WTC11 (cell line): ENCODE measurements around the gene GABPB2.

Experiments
- ELF4 ChIP-seq: sonication (generic); formaldehyde crosslinking; IDR thresholded peaks from 2 replicates; pipeline ENCODE4 v1.8.1; 2022; ENCODE audit warnings: low read depth, mild to moderate bottlenecking, moderate library complexity, missing genetic modification reagents
- EMX1 ChIP-seq: fragments of 250-450 bp; sonication (Bioruptor Pico); IDR thresholded peaks from 2 replicates; pipeline ENCODE4 v1.8.0; 2021; ENCODE audit warnings: mild to moderate bottlenecking
- ETV6 ChIP-seq: sonication (generic); formaldehyde crosslinking; IDR thresholded peaks from 2 replicates; pipeline ENCODE4 v1.8.1; 2022; ENCODE audit warnings: mild to moderate bottlenecking, missing genetic modification reagents
- KAT7 ChIP-seq: sonication (generic); formaldehyde crosslinking; IDR thresholded peaks from 2 replicates; pipeline ENCODE4 v1.8.1; 2023; ENCODE audit warnings: missing genetic modification reagents, mild to moderate bottlenecking, borderline replicate concordance
- NFYB ChIP-seq: sonication (generic); formaldehyde crosslinking; conservative IDR thresholded peaks from 2 replicates; pipeline ENCODE4 v1.8.0; 2022; ENCODE audit warnings: low read depth, missing genetic modification reagents
- NR2C2 ChIP-seq: sonication (generic); formaldehyde crosslinking; IDR thresholded peaks from 2 replicates; pipeline ENCODE4 v1.8.0; 2022; ENCODE audit warnings: mild to moderate bottlenecking, missing genetic modification reagents
- SP1 ChIP-seq: sonication (generic); formaldehyde crosslinking; conservative IDR thresholded peaks from 2 replicates; pipeline ENCODE4 v1.8.1; 2022; ENCODE audit warnings: missing genetic modification reagents
- TF ChIP-seq, protein P1 (sequence below): sonication (generic); formaldehyde crosslinking; IDR thresholded peaks from 2 replicates; pipeline ENCODE4 v1.8.1; 2022; ENCODE audit warnings: low read depth, mild to moderate bottlenecking, moderate library complexity, missing genetic modification reagents, borderline replicate concordance
- TF ChIP-seq, protein P2 (sequence below): fragments of 200-600 bp; IDR thresholded peaks from 2 replicates; pipeline ENCODE4 v1.8.0; 2022; ENCODE audit warnings: antibody characterized with exemption
- TF ChIP-seq, protein P3 (sequence below): sonication (generic); formaldehyde crosslinking; IDR thresholded peaks from 2 replicates; pipeline ENCODE4 v1.8.1; 2023; ENCODE audit warnings: mild to moderate bottlenecking, missing genetic modification reagents
- TF ChIP-seq, protein P4 (sequence below): sonication (generic); formaldehyde crosslinking; IDR thresholded peaks from 2 replicates; pipeline ENCODE4 v1.8.0; 2023; ENCODE audit warnings: missing genetic modification reagents, mild to moderate bottlenecking, borderline replicate concordance

DNA sequence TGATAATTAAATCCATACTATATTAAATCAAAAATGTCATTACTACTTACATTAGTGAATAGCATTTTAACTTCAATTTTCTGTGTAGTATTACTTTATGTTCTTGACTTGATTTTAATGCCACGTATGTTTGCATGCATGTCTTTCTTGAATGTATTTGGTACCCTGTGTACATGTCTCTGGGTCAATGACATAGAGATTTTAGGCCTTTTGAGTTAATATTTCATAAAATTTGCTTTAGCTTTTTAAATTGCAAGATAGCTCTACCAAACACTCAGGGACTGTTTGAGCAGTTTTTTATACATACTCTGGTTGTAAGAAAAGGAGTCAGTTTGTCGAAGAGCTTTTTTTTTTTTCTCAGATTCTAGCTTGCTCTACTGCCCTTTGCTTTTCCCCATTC, 8.9 kb upstream of the GABPB2 start:
- TF ChIP-seq, protein P1, sequence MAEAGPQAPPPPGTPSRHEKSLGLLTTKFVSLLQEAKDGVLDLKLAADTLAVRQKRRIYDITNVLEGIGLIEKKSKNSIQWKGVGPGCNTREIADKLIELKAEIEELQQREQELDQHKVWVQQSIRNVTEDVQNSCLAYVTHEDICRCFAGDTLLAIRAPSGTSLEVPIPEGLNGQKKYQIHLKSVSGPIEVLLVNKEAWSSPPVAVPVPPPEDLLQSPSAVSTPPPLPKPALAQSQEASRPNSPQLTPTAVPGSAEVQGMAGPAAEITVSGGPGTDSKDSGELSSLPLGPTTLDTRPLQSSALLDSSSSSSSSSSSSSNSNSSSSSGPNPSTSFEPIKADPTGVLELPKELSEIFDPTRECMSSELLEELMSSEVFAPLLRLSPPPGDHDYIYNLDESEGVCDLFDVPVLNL (CRISPR knock-in tag), result no peak
- TF ChIP-seq KAT7, result no peak
- TF ChIP-seq ETV6 (CRISPR knock-in tag), result no peak
- TF ChIP-seq EMX1 (CRISPR knock-in tag), result no peak
- no peak for TF ChIP-seq NR2C2 (CRISPR knock-in tag)
- no peak for TF ChIP-seq ELF4 (CRISPR knock-in tag)
- TF ChIP-seq, protein P2, sequence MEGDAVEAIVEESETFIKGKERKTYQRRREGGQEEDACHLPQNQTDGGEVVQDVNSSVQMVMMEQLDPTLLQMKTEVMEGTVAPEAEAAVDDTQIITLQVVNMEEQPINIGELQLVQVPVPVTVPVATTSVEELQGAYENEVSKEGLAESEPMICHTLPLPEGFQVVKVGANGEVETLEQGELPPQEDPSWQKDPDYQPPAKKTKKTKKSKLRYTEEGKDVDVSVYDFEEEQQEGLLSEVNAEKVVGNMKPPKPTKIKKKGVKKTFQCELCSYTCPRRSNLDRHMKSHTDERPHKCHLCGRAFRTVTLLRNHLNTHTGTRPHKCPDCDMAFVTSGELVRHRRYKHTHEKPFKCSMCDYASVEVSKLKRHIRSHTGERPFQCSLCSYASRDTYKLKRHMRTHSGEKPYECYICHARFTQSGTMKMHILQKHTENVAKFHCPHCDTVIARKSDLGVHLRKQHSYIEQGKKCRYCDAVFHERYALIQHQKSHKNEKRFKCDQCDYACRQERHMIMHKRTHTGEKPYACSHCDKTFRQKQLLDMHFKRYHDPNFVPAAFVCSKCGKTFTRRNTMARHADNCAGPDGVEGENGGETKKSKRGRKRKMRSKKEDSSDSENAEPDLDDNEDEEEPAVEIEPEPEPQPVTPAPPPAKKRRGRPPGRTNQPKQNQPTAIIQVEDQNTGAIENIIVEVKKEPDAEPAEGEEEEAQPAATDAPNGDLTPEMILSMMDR, result no peak
- TF ChIP-seq, protein P3, sequence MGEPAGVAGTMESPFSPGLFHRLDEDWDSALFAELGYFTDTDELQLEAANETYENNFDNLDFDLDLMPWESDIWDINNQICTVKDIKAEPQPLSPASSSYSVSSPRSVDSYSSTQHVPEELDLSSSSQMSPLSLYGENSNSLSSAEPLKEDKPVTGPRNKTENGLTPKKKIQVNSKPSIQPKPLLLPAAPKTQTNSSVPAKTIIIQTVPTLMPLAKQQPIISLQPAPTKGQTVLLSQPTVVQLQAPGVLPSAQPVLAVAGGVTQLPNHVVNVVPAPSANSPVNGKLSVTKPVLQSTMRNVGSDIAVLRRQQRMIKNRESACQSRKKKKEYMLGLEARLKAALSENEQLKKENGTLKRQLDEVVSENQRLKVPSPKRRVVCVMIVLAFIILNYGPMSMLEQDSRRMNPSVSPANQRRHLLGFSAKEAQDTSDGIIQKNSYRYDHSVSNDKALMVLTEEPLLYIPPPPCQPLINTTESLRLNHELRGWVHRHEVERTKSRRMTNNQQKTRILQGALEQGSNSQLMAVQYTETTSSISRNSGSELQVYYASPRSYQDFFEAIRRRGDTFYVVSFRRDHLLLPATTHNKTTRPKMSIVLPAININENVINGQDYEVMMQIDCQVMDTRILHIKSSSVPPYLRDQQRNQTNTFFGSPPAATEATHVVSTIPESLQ (CRISPR knock-in tag), result no peak
- no peak for TF ChIP-seq SP1 (CRISPR knock-in tag)
- TF ChIP-seq, protein P4, sequence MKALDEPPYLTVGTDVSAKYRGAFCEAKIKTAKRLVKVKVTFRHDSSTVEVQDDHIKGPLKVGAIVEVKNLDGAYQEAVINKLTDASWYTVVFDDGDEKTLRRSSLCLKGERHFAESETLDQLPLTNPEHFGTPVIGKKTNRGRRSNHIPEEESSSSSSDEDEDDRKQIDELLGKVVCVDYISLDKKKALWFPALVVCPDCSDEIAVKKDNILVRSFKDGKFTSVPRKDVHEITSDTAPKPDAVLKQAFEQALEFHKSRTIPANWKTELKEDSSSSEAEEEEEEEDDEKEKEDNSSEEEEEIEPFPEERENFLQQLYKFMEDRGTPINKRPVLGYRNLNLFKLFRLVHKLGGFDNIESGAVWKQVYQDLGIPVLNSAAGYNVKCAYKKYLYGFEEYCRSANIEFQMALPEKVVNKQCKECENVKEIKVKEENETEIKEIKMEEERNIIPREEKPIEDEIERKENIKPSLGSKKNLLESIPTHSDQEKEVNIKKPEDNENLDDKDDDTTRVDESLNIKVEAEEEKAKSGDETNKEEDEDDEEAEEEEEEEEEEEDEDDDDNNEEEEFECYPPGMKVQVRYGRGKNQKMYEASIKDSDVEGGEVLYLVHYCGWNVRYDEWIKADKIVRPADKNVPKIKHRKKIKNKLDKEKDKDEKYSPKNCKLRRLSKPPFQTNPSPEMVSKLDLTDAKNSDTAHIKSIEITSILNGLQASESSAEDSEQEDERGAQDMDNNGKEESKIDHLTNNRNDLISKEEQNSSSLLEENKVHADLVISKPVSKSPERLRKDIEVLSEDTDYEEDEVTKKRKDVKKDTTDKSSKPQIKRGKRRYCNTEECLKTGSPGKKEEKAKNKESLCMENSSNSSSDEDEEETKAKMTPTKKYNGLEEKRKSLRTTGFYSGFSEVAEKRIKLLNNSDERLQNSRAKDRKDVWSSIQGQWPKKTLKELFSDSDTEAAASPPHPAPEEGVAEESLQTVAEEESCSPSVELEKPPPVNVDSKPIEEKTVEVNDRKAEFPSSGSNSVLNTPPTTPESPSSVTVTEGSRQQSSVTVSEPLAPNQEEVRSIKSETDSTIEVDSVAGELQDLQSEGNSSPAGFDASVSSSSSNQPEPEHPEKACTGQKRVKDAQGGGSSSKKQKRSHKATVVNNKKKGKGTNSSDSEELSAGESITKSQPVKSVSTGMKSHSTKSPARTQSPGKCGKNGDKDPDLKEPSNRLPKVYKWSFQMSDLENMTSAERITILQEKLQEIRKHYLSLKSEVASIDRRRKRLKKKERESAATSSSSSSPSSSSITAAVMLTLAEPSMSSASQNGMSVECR (CRISPR knock-in tag), result no peak
- no peak for TF ChIP-seq NFYB (CRISPR knock-in tag)
